GM18508 (cell line): Measurements from ENCODE around the gene KDM4F.
A peak's percentile ranks its signal among the peaks of the same experiment; 100 is the strongest.
"Not testable (repeated sequence)": the region's sequence is repeated elsewhere in the genome, so short reads cannot be mapped to it uniquely, and the experiment has no call there.

Source experiments
- ATAC-seq: cut with Tn5 transposase; IDR thresholded peaks from one replicate; pipeline ENCODE4 v1.9.1; 2021; ENCODE audit warnings: moderate number of reproducible peaks; ENCODE audit not compliant: insufficient read depth, unreplicated experiment

Gene KDM4F

GRCh38 chr11:95049122-95049521 lies at the start of gene KDM4F:
TSS of gene KDM4F (plus strand) at chr11:95049422.
- ATAC-seq, result not testable (repeated sequence)

GRCh38 chr11:95003716-95004115 lies 45.5 kb upstream of the KDM4F start:
- ATAC-seq, result no peak

GRCh38 chr11:95005642-95006041 lies 43.6 kb upstream of the KDM4F start:
- ATAC-seq, result no peak

- ATAC-seq, result no peak
These were observed 37.8 kb upstream of the KDM4F start for GRCh38 chr11:95011376-95011775.

GRCh38 chr11:95014184-95014821 lies 34.9 kb upstream of the KDM4F start:
- no peak for ATAC-seq

- ATAC-seq, result no peak
These were observed 33.1 kb upstream of the KDM4F start for GRCh38 chr11:95016139-95016538.

- ATAC-seq, result not testable (repeated sequence)
These were observed 27.8 kb upstream of the KDM4F start for GRCh38 chr11:95021468-95021867.

GRCh38 chr11:95024958-95025357 lies 24.3 kb upstream of the KDM4F start, which contains the start of gene KDM4E:
TSS of gene KDM4E (plus strand) at chr11:95025258. CDS start at chr11:95025558, 300 bp downstream.
- ATAC-seq, result no peak

- not testable (repeated sequence) for ATAC-seq
These were observed 23.6 kb upstream of the KDM4F start for GRCh38 chr11:95025594-95025993.

GRCh38 chr11:95028357-95028756 lies 20.9 kb upstream of the KDM4F start:
- no peak for ATAC-seq

GRCh38 chr11:95033051-95033450 lies 16.2 kb upstream of the KDM4F start:
- ATAC-seq, result no peak

GRCh38 chr11:95035316-95035715 lies 13.9 kb upstream of the KDM4F start:
- ATAC-seq, result no peak

GRCh38 chr11:95037356-95038035 lies 11.7 kb upstream of the KDM4F start:
- not testable (repeated sequence) for ATAC-seq

- no peak for ATAC-seq
These were observed 7.0 kb upstream of the KDM4F start for GRCh38 chr11:95042239-95042638.

- ATAC-seq, result no peak
These were observed 6.3 kb upstream of the KDM4F start for GRCh38 chr11:95042906-95043305.

- no peak for ATAC-seq
These were observed 5.2 kb upstream of the KDM4F start for GRCh38 chr11:95044010-95044409.

GRCh38 chr11:95045812-95046211 lies 3.4 kb upstream of the KDM4F start:
- no peak for ATAC-seq

GRCh38 chr11:95050595-95051202 lies 1.5 kb downstream of the KDM4F start:
- ATAC-seq, result no peak

GRCh38 chr11:95054356-95054755 lies 5.1 kb downstream of the KDM4F start:
- ATAC-seq, result no peak

- ATAC-seq, result peak; percentile 96
These were observed 6.2 kb downstream of the KDM4F start for GRCh38 chr11:95055283-95055897.

GRCh38 chr11:95057959-95058358 lies 8.7 kb downstream of the KDM4F start:
- ATAC-seq, result no peak
